HepG2 (cell line): ENCODE data around the gene CHD2. TPM values are rescaled to one million over a fixed set of nuclear protein-coding genes. Genes with fewer than 3 reads are reported as not detected.
A peak's percentile ranks its signal among the peaks of the same experiment; 100 is the strongest.

ENCODE experiments used
- ATAC-seq: fragments of 200-7000 bp; cut with Tn5 transposase; 3 replicates; pipeline ENCODE4 v1.9.1; 2020; ENCODE audit warnings: mild to moderate bottlenecking, moderate library complexity
- BruUV-seq: library from RNA; stranded (reverse); fragments of 400-500 nt; replicated peaks from 2 replicates; lab custom pipeline; 2021; lab: Mats Ljungman, UMichigan
- CTCF ChIA-PET: fragments of 300-600 bp; formaldehyde crosslinking; extraction: SDS; loops from one replicate; lab custom pipeline; 2021; ENCODE audit warnings: low total read pairs, inconsistent platforms, low intra/inter-chr PET ratio; lab: Yijun Ruan, JAX
- POLR2A ChIA-PET: fragments of 350-600 bp; sonication (Branson Sonifier 250); formaldehyde crosslinking; loops from one replicate; lab custom pipeline; 2020; ENCODE audit warnings: antibody characterized with exemption, inconsistent platforms; lab: Yijun Ruan, JAX
- DNase-seq: peaks from one replicate; pipeline ENCODE4 v3.0.0-alpha.2; 2015; ENCODE audit warnings: low spot score
- FAIRE-seq: peaks from 3 replicates; lab custom pipeline; 2011; peaks lifted over from hg19 to GRCh38; lab: Jason Lieb, UNC
- H2AFZ ChIP-seq: one replicate; pipeline ENCODE4 v1.6.1; 2011; ENCODE audit warnings: low read length, inconsistent platforms
- H3K27ac ChIP-seq: fragments of 300-600 bp; 3 replicates; pipeline ENCODE4 v1.8.0; 2011; ENCODE audit warnings: mixed run types, mild to moderate bottlenecking, mixed read lengths, low read length, inconsistent platforms; ENCODE audit not compliant: insufficient read depth; ENCODE audit errors: extremely low read length
- H3K27me3 ChIP-seq, 2 experiments: fragments of 200-600 bp in 1 of 2; 2 replicates in 1 of 2; 3 replicates in 1 of 2; pipeline versions ENCODE4 v1.6.0 to v1.8.0; 2011; ENCODE audit warnings: low read length in 2 of 2, mild to moderate bottlenecking in 2 of 2, moderate library complexity in 2 of 2, inconsistent platforms in 1 of 2; ENCODE audit not compliant: insufficient read depth in 2 of 2, control insufficient read depth in 1 of 2
- H3K36me3 ChIP-seq, 2 experiments: fragments of 200-600 bp in 1 of 2; replicated peaks in 1 of 2; 2 replicates in 1 of 2; 3 replicates in 1 of 2; pipeline versions ENCODE4 v1.5.1 to v1.8.0; 2011; ENCODE audit warnings: low read length in 2 of 2, inconsistent platforms in 1 of 2; ENCODE audit not compliant: insufficient read depth in 2 of 2, control insufficient read depth in 1 of 2
- H3K4me1 ChIP-seq: 2 replicates; pipeline ENCODE4 v1.5.1; 2012; ENCODE audit warnings: low read length, inconsistent platforms; ENCODE audit not compliant: insufficient read depth
- H3K4me2 ChIP-seq: 2 replicates; pipeline ENCODE4 v1.6.0; 2011; ENCODE audit warnings: low read depth, low read length, inconsistent platforms
- H3K4me3 ChIP-seq, 3 experiments: fragments of 200-600 bp in 1 of 3; sonication (generic), shearing (Covaris generic) in 1 of 3; replicated peaks in 1 of 3; 2 replicates each; pipeline ENCODE4 v1.5.1; 2011 to 2016; ENCODE audit warnings: low read length in 3 of 3, inconsistent platforms in 2 of 3, low read depth in 2 of 3, mild to moderate bottlenecking in 2 of 3, control low read depth in 1 of 3, mixed read lengths in 1 of 3; ENCODE audit not compliant: insufficient read depth in 1 of 3
- H3K79me2 ChIP-seq: one replicate; pipeline ENCODE4 v1.6.1; 2011; ENCODE audit warnings: low read length, inconsistent platforms; ENCODE audit not compliant: insufficient read depth
- H3K9ac ChIP-seq: 2 replicates; pipeline ENCODE4 v1.6.0; 2011; ENCODE audit warnings: mild to moderate bottlenecking, low read depth, low read length, inconsistent platforms; ENCODE audit not compliant: insufficient read depth
- H3K9me3 ChIP-seq: 2 replicates; pipeline ENCODE4 v1.5.1; 2012; ENCODE audit warnings: mild to moderate bottlenecking, low read length
- H4K20me1 ChIP-seq: 2 replicates; pipeline ENCODE4 v1.6.0; 2011; ENCODE audit warnings: inconsistent platforms, mild to moderate bottlenecking, low read length, moderate library complexity; ENCODE audit not compliant: insufficient read depth
- EP300 ChIP-seq, 3 experiments: sonication (generic) in 1 of 3; formaldehyde crosslinking in 1 of 3; IDR thresholded peaks; 2 replicates each; pipeline versions ENCODE4 v1.5.1 to v1.6.1; 2011 to 2020; ENCODE audit warnings: low read depth in 2 of 3, low read length in 2 of 3, borderline replicate concordance in 1 of 3, improper control_type of control experiment in 1 of 3, mild to moderate bottlenecking in 1 of 3, missing genetic modification reagents in 1 of 3, moderate library complexity in 1 of 3
- MAFF ChIP-seq: IDR thresholded peaks from 2 replicates; pipeline ENCODE4 v1.6.1; 2011; ENCODE audit warnings: low read depth, low read length, improper control_type of control experiment
- MAFK ChIP-seq, 2 experiments: IDR thresholded peaks in 1 of 2; conservative IDR thresholded peaks in 1 of 2; 2 replicates each; pipeline ENCODE4 v1.6.1; 2011; ENCODE audit warnings: improper control_type of control experiment in 2 of 2, low read length in 2 of 2
- MXI1 ChIP-seq: IDR thresholded peaks from 3 replicates; pipeline ENCODE4 v1.6.1; 2012; ENCODE audit warnings: low read depth, low read length, inconsistent platforms, borderline replicate concordance
- NFE2L1 ChIP-seq: sonication (generic); formaldehyde crosslinking; IDR thresholded peaks from 2 replicates; pipeline ENCODE4 v1.4.0; 2020; ENCODE audit warnings: missing genetic modification reagents, mild to moderate bottlenecking, borderline replicate concordance
- NR2F2 ChIP-seq: IDR thresholded peaks from 2 replicates; pipeline ENCODE4 v1.6.1; 2012; ENCODE audit warnings: low read depth, inconsistent platforms, borderline replicate concordance
- ZNF18 ChIP-seq: sonication (generic); formaldehyde crosslinking; IDR thresholded peaks from 2 replicates; pipeline ENCODE4 v1.8.0; 2022; ENCODE audit warnings: mild to moderate bottlenecking, missing genetic modification reagents; ENCODE audit not compliant: insufficient replicate concordance
- ZNF232 ChIP-seq: sonication (generic); formaldehyde crosslinking; IDR thresholded peaks from 2 replicates; pipeline ENCODE4 v1.4.0; 2020; ENCODE audit warnings: missing genetic modification reagents, borderline replicate concordance
- WGBS: methylation state at CpG from one replicate; pipeline ENCODE4 v1.1.6; 2017; ENCODE audit warnings: low lambda C conversion rate; 5-methylcytosine and 5-hydroxymethylcytosine counted together
- in situ Hi-C: cut with HindIII; loops from 2 replicates; pipeline ENCODE4 v1.10.0; 2017; ENCODE audit warnings: low pct_unique_long_range_greater_than_20kb; ENCODE audit not compliant: extremely low pct_ligation_motif_present
- intact Hi-C: fragments of 100-400 bp; cut with micrococcal nuclease; formaldehyde crosslinking; loops from one replicate; pipeline ENCODE4 v1.10.0; 2022; ENCODE audit not compliant: unreplicated experiment
- polyA plus RNA-seq, 8 experiments: library from polyadenylated mRNA; depleted of rRNA in 3 of 8; stranded (reverse) in 7 of 8; unstranded in 1 of 8; fragments of >200 nt; fragmentation: Illumina TruSeq in 4 of 8; extraction: Trizol in 4 of 8; gene quantifications; 2 replicates each; pipeline versions ENCODE4 v1.2.1 to v1.2.3, GENCODE V29; 2011 to 2016; ENCODE audit warnings: low read depth in 4 of 8, missing spikeins in 1 of 8, mixed read lengths in 1 of 8; ENCODE audit not compliant: insufficient read depth in 1 of 8
- total RNA-seq, 5 experiments: library from RNA; depleted of rRNA; stranded (reverse); fragments of >200 nt; fragmentation: Illumina TruSeq; extraction: Trizol; gene quantifications; 2 replicates each; pipeline ENCODE4 v1.2.3, GENCODE V29; 2016; ENCODE audit warnings: low read depth in 1 of 5
- TF ChIP-seq, protein P1 (sequence below): sonication (generic); IDR thresholded peaks from 2 replicates; pipeline ENCODE4 v1.6.1; 2016; ENCODE audit warnings: low read depth, borderline replicate concordance
- TF ChIP-seq, protein P2 (sequence below): sonication (generic); formaldehyde crosslinking; IDR thresholded peaks from 2 replicates; pipeline ENCODE4 v1.4.0; 2020; ENCODE audit warnings: missing genetic modification reagents

The CHD2 gene
- total and polyA plus RNA-seq, 2 of the 13 experiments (the other 11 are each of a cell fraction or from before 2014, with no cell fraction given) = 54.0 to 54.1 TPM

DNA sequence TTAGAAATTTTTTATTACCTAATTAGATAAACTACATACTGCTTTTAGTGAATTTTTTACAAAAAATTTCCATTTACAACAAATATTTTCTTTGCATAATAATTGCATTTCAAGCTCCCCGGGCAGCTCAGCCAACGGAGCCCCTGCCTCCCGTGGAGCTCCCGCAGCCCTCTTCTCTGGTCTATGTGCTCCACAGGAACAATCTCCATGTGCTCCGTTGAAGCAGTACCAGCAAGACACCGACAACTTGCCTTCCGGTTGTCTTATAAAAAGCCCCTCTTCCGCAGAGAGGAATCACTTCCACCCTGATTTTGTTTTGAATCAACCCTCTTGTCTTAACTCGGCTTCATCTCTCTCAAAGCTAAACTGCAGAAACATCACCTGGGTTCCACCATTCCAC, 46.9 kb upstream of the CHD2 start (continued):
- TF ChIP-seq ZNF18 (CRISPR knock-in tag) = no peak
- no peak for TF ChIP-seq EP300 (IDR thresholded peaks at IDR 0.05; ENCODE audit: low read depth in 2 of 2, low read length in 2 of 2)
- no peak for TF ChIP-seq EP300 (CRISPR knock-in tag; IDR thresholded peaks at IDR 0.05; ENCODE audit: borderline replicate concordance)
- no peak for TF ChIP-seq MXI1
- no peak for TF ChIP-seq NFE2L1
- no peak for TF ChIP-seq NR2F2

- in situ Hi-C loops (no loop called here), intact Hi-C loops (no loop called here)
- no peak overlapping the region for H2AFZ ChIP-seq
- H3K27me3 ChIP-seq = no peaks in the 10 kb centered on the region
- no peaks in the 10 kb centered on the region for H3K36me3 ChIP-seq
- FAIRE-seq (no peak), ATAC-seq (no peak), DNase-seq (no peak)
- peaks cover 12% of the 10 kb centered on the region; the same call in 1 of the 2 replicates for H3K4me1 ChIP-seq
- no peak overlapping the region for H3K4me2 ChIP-seq
- no peaks in the 10 kb centered on the region for H4K20me1 ChIP-seq
- CTCF ChIA-PET = no interaction called here
- no peak overlapping the region for H3K9ac ChIP-seq
- POLR2A ChIA-PET = no interaction called here
- WGBS = 38% methylated on average over 1 of the region's 1 CpG
- H3K4me3 ChIP-seq = no peak overlapping the region
- H3K9me3 ChIP-seq = peaks cover 5% of the 10 kb centered on the region; the same call in 1 of the 2 replicates
- TF ChIP-seq, protein P1, sequence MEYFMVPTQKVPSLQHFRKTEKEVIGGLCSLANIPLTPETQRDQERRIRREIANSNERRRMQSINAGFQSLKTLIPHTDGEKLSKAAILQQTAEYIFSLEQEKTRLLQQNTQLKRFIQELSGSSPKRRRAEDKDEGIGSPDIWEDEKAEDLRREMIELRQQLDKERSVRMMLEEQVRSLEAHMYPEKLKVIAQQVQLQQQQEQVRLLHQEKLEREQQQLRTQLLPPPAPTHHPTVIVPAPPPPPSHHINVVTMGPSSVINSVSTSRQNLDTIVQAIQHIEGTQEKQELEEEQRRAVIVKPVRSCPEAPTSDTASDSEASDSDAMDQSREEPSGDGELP = no peak
- TF ChIP-seq ZNF232 (no peak), MAFF (peak; percentile 59), MAFK (conservative IDR thresholded peaks at IDR 0.05 in 1 of 2, IDR thresholded peaks at IDR 0.05 in 1 of 2; ENCODE audit: low read length in 2 of 2) (peak; percentile 46 to 75)
- TF ChIP-seq, protein P2, sequence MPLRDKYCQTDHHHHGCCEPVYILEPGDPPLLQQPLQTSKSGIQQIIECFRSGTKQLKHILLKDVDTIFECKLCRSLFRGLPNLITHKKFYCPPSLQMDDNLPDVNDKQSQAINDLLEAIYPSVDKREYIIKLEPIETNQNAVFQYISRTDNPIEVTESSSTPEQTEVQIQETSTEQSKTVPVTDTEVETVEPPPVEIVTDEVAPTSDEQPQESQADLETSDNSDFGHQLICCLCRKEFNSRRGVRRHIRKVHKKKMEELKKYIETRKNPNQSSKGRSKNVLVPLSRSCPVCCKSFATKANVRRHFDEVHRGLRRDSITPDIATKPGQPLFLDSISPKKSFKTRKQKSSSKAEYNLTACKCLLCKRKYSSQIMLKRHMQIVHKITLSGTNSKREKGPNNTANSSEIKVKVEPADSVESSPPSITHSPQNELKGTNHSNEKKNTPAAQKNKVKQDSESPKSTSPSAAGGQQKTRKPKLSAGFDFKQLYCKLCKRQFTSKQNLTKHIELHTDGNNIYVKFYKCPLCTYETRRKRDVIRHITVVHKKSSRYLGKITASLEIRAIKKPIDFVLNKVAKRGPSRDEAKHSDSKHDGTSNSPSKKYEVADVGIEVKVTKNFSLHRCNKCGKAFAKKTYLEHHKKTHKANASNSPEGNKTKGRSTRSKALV (CRISPR knock-in tag) = no peak
- no peaks in the 10 kb centered on the region for H3K79me2 ChIP-seq
- no TSS peak for BruUV-seq
- no peak overlapping the region for H3K27ac ChIP-seq
Measured at GRCh38 chr15:92861742-92862141, 38.4 kb upstream of the CHD2 start.
